ENCODE results near the gene COL6A3.

The COL6A3 gene

GRCh38 chr2:237343993-237344392 is 70.0 kb downstream of the COL6A3 start:
- DNase-seq, result no peak

DNA sequence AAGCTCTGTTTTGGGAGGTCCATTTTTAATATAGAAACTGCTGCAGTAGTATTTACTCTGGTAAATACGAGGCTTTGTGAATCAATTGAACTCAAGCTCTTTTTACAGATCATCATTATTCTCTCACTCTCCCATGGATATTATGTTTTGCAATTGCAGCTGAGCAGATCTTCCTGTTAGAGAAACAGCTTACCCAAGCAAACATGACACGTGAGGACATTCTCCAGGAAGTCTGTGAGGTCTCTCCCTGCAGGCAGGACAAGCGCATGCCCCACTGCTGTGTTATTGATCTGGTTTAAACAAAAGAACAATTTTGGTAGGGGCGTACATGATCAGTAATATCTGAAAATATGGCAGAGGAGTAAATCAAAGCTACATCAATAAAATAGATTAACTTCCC is 72.1 kb downstream of the COL6A3 start:
- DNase-seq, result no peak

DNA sequence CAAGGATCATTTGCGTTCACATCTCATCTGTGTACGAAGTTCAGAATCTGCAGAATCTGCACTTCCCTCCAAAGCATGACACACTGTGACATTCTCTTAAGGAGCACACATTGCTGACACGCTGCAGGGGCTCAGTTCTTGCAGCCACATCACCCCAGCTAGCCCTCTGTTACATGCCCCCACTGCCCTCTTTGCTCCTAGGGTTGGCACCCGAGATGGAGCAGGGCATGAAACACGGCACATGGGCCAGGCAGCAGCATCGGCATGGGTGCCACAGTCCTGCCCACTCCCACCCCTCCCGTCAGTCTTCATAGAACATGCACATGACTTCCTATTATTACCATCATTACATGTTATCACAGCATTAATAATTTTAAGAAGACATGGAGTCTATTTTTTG is 76.4 kb downstream of the COL6A3 start:
- no peak for DNase-seq

DNA sequence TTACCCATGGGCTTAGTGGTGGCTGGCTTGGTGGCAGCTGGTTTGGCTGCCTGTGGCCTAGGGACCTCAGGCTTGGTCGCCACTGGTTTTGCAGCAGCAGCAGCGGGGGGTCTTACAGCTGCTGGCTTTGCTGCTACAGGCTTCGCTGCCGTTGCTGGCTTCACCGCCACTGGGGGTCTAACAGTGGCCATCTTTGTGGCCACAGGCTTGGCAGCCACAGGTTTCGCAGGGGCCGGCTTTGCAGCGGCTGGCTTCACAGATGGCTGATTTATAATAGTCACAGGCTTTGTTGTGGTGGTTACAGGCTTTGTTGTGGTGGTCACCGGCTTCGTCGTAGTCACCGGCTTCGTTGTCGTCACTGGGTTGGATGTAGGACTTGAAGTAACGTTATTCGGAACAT is 77.8 kb downstream of the COL6A3 start:
- DNase-seq, result no peak

DNA sequence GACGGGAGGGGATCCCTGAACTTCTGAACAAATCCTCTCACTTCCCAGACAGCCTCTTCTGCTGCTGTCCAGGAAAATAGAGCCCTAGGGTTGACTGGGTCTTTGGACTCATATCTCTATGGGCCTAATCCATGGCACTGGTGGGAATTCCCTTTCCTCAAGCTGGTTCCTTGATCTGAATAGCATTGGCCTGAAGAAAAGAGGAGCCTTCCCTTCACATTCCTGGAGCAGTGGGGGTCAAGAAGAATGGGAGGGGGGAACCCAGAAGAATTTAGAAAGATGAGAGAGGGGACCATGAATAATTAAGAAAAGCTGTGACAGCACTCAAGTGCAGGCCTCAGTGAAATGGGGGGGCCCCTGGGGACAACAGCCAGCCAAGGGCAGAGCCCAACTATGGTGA is 80.2 kb downstream of the COL6A3 start:
- DNase-seq, result no peak

GRCh38 chr2:237330541-237330940 is 83.4 kb downstream of the COL6A3 start:
- no peak for DNase-seq

DNA sequence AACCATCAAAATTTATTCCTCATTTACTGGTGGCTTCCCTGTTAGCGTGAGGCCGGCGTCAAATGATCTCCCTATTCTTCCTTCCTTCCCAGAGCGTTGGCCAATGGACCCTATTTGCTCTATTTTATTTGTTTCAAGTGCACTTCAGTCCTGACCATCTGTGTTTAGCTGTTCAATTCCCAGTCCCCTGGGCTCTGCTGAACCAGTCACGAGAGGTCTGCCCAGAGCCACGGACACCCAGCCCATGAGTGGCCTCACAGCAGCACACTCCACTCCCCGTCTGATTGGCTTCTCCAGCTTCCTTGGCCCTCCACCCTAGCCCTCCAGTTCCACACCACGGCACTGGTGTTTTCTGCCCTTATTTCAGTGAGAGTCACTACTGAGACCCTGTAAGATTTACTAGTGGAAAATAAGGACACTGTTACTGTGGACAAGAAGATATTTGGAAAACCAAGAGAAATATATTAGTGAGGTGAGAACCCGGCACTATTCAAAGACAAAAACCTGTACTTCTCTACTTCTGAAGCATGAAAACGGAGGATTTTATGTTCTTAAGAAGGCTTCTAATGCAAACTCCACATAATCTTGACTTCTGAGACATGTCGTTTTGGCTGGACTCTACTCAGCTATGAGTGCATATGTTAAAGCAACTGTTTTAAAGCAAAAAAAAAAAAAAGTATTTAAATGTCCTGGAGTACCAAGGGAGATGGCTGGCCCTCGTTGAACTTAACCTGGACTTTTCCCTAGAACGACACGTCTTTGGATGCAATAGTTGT is 86.6 kb downstream of the COL6A3 start:
- DNase-seq, result no peak

- no peak for DNase-seq
Observed at GRCh38 chr2:237326266-237327171, 87.4 kb downstream of the COL6A3 start.

- no peak for DNase-seq
Observed at GRCh38 chr2:237324837-237325236, 89.1 kb downstream of the COL6A3 start.

- DNase-seq, result no peak
Observed at GRCh38 chr2:237324405-237324831, 89.5 kb downstream of the COL6A3 start.

DNA sequence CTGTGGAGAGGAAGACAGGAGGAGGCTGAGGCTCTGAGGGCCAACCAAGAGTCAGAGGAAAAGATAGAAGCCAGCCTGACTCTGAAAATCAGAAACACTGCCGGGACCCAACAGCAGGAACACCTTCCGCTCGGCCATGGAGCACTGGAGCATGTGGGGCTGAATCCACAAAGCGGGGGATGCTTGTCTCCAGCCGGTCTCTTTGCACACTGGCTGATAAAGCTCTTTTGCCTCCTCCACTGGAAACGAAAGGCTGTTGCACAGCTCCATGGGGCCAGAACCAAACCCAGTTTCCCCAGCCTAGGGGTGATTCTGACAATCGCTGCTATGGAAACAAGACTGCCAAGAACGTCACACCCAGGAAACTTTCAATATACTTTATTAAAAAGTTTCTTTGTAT is 90.3 kb downstream of the COL6A3 start:
- no peak for DNase-seq

DNA sequence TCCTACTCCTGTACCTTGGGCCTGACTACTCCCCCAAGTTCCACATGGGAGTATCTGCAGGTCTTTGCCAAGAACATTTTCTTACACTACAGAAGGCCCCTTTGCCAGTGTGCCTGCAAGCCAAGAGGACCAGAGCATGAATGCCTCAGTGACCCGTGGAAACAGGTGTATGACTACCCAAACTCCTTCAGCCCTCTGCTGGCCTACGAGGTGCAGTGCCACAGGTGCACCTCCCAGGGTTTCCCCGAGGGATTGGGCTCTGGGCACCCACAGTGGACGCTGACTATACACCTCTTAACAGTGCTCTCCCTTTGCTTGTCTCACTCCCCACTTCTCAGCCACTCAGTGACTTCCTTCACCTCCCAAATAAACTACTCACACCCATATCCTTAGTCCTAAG is 91.4 kb downstream of the COL6A3 start:
- no peak for DNase-seq

DNA sequence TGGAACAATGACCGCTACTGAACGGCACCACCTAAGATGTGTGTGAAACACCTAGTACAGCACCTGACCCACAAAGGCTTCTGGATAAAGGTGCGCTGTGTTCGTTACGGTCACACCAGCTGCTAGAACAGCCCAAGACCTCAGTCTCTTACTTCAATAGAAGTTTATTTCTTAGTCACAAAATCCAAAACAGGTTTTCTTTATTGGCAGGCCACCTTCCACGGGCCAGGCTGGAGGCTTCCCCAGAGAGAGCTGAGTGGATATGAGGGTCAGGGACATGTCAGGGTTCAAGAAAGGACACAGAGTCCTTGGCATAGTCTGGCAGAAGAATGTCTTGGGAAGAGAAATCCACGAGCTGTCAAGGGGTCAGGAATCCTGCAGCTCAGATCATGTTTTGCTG is 92.2 kb downstream of the COL6A3 start:
- DNase-seq, result no peak

GRCh38 chr2:237320801-237321560 is 93.0 kb downstream of the COL6A3 start:
- no peak for DNase-seq

DNA sequence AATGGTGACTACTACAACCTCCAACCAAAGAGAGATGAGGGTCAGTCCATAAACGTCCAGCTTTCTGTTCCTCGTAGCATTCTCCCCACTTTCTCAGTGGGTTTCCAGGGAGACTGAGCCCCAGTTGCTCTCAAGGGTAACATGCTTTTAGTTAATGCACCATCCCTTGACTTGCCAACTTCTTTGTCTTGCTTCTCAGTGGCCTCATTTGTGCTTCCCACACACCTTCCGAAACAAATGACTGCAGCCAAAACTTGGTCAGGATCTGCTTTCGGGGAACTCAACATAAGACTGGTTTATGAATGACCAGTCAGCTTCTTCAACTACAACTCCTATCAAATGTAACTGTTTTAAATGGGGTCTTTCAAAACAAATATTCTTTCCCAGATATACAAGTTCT is 94.1 kb downstream of the COL6A3 start:
- DNase-seq, result no peak

DNA sequence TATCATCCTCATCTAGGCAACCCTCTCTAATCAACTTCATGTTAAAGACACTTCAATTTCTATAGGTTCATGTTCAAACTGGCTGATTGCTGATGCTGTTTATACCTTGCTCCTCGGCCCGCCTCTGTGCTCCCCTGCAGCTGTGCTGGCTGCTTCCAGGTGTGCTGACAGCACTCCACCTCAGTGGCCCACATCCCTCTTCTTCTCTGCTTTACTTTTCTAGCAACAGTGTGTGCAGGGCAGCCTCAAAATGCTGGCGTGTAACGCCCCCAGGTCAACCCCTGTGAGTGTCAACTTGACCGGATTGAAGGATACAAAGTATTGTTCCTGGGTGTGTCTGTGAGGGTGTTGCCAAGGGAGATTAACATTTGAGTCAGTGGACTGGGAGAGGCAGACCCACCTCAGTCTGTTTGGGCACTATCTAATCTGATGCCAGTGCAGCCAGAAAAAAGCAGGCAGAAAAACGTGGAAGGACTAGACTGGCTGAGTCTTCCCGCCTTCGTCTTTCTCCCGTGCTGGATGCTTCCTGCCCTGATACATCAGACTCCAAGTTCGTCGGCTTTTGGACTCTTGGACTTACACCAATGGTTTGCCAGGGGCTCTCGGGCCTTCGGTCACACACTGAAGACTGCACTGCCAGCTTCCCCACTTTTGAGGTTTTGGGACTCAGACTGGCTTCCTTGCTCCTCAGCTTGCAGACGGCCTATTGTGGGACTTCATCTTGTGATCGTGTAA is 94.7 kb downstream of the COL6A3 start:
- DNase-seq, result no peak

DNA sequence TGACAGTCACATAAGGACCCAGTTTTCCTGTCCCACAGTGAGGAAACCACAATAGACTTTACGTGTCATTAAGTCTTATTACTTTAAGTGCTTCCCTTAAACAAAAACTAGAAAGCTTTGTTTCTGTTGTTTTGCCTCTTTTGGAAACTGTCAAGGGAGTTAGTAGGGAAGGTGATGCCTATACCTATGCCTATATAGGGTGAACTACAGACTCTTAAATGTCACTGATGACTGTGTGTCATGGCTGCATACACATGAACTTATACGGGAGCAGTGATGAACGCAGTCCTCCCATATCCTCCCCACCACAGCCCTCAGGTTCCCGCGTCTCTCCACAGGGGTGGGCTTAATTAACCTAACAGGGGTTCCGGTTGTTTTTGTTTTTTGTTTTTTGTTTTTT is 97.6 kb downstream of the COL6A3 start:
- no peak for DNase-seq

GRCh38 chr2:237315829-237316225 is 98.1 kb downstream of the COL6A3 start:
- no peak for DNase-seq

GRCh38 chr2:237315170-237315828 is 98.7 kb downstream of the COL6A3 start:
- no peak for DNase-seq

DNA sequence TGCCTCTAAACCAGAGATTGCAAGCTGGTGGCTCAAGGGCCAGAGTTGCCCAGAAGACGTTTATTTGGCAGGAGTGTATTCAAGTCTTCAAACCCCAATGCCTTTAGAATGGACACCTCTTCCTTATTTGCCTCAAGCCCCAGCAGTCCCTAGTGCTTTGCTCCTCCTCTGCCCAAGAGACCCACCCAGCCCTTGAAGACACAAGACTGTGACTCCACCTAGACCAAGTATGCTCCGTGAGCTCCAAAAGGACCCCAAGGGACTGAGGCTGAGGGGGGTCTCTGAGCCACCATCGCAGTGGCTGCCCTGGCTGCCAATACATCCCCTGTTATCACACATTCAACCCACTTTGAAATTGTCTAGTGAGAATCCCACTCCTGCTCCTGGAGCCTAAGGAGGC is 99.3 kb downstream of the COL6A3 start:
- DNase-seq, result no peak

DNA sequence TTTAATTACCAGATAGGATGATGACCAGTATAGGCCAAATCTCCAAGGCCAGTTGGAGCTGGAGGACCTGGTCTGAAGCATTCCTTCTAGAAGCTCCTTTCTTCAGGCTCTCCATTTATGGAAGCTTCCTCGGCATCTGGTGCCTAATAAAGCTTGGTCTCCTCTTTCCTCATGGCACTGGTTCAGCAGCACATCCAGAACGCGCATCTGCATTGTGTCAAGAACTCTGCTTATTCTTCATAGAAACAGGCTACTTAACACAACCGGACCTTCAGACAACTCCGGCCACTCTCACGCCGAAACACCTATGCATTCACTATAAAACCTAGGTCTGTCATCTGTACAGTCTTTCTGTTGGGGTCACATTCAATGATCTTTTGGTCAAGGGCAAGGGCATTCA is 99.8 kb downstream of the COL6A3 start:
- no peak for DNase-seq

All from CD4-positive, alpha-beta T cell treated with Interferon gamma for 1 hour (primary cell).